Smooth muscle cell of the pulmonary artery (primary cell): ENCODE measurements around the gene LDB2. TPM values are rescaled to one million over a fixed set of nuclear protein-coding genes. Genes with fewer than 3 reads are reported as not detected.

Source experiments
- total RNA-seq: library from RNA; depleted of rRNA; stranded (reverse); fragments of >200 nt; gene quantifications from 2 replicates; pipeline ENCODE4 v1.2.3, GENCODE V29; 2014

The LDB2 gene
- total RNA-seq: 11.3 and 70.6 TPM in 2 replicates

GRCh38 chr4:16897991-16898827 is at the start of gene LDB2:
LDB2 (minus strand) TSS chr4:16898645.

